ENCODE measurements around the gene MCFD2. TPM values are rescaled to one million over a fixed set of nuclear protein-coding genes. Genes with fewer than 3 reads are reported as not detected.
A peak's percentile ranks its signal among the peaks of the same experiment; 100 is the strongest.

Gene MCFD2
- total and polyA plus RNA-seq, 11 donors = 16.1 to 113 (median 63.4) TPM

DNA sequence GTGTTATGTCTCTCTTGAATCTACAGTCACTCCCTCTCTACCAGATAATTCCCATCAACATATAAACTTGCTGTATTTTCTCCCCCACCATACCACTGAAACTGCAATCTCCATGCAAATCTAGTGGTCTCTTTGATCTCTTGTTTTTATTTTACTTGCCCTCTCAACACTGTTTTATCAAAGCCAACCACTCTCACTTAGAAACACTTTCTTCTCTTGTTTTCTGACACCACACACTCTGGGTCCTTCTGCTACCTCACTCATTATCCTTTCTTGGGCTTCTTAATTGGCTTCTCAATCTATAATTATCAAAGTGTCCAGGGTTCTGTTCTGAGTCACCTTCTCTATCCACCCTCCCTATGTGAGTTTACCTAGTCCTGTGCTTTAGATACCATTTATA lies 2.0 kb upstream of the MCFD2 start:
- Histone ChIP-seq H3K4me3 (no peak overlapping the region), H3K36me3 (no peaks in the 10 kb centered on the region), H3K27ac (no peak overlapping the region), H3K9me3 (no peaks in the 10 kb centered on the region), H3K4me1 (peaks cover 0 to 48% (median 32%) of the 10 kb centered on the region in 12 donors), H3K27me3 (no peaks in the 10 kb centered on the region)
- intact Hi-C loops (cut with DNase I) = loop anchor here in 7 of 10 donors (2.0 to 10.0 kb wide), 4 partner anchors 405 to 410 kb away; no protein-coding TSS in a partner anchor
- ATAC-seq (no peak), DNase-seq (no peak)
- no peak for TF ChIP-seq POLR2A (IDR thresholded peaks at IDR 0.05)

DNA sequence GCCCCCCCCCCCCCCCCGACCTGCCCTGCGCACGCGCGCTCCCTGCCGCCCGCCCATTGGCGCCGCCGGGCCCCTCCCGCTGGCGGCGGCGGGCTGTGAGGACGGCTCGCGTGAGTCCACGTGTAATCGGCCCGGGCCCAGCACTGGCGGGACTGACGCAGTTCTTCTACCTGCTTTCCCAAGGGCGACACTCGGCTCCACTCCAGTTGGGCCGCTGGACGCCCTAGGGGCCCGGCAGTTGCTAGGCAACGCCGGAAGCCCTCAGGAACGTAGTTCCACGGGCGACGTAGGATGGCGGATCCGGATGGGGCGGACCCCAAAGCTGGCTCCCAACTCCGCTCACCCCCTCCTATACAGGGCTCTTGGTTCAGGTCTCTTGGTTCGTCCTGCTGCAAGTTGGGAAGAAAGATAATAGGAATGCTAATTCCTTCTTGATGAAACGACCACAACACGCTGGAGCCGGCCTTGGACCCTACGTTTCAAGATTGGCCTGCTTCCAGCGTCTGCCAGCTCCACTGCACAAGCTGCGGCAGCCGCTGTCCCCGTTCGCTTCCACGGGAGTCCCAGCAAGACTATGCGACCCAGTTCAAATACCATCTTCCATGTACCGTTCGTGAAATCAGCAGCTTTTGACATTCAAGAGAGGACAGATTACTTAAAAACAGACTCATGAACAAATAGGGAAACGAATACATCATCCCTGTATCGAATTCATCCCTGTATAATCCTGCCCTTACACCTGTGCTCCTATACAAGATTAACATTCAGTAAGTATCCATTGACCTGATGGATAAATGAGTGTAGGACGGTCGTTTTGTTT lies 415 bp upstream of the MCFD2 start:
- Histone ChIP-seq H3K4me3 (peak overlapping the region; percentile 78 to 100 (median 96)), H3K9me3 (no peaks in the 10 kb centered on the region), H3K4me1 (peaks cover 0 to 54% (median 32%) of the 10 kb centered on the region in 12 donors), H3K27me3 (no peaks in the 10 kb centered on the region), H3K36me3 (peaks cover 0 to 11% (median 4%) of the 10 kb centered on the region in 9 donors), H3K27ac (peak overlapping the region; percentile 67 to 99 (median 96))
- WGBS, 4 donors = 0 to 1% (median 0%) methylated on average over 34 to 55 of the region's 55 CpGs
- DNase-seq (peak; percentile 90 to 98 (median 94)), ATAC-seq (peak; percentile 91 to 96 (median 93))
- peak in 1 of 2 donors; percentile 67 for TF ChIP-seq POLR2A (IDR thresholded peaks at IDR 0.05)
- TF ChIP-seq, protein P1, sequence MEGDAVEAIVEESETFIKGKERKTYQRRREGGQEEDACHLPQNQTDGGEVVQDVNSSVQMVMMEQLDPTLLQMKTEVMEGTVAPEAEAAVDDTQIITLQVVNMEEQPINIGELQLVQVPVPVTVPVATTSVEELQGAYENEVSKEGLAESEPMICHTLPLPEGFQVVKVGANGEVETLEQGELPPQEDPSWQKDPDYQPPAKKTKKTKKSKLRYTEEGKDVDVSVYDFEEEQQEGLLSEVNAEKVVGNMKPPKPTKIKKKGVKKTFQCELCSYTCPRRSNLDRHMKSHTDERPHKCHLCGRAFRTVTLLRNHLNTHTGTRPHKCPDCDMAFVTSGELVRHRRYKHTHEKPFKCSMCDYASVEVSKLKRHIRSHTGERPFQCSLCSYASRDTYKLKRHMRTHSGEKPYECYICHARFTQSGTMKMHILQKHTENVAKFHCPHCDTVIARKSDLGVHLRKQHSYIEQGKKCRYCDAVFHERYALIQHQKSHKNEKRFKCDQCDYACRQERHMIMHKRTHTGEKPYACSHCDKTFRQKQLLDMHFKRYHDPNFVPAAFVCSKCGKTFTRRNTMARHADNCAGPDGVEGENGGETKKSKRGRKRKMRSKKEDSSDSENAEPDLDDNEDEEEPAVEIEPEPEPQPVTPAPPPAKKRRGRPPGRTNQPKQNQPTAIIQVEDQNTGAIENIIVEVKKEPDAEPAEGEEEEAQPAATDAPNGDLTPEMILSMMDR (IDR thresholded peaks at IDR 0.05) = no peak
- intact Hi-C loops (cut with DNase I) = loop anchor here in 5 of 10 donors (5.0 to 10.0 kb wide), 3 partner anchors 406 to 411 kb away; no protein-coding TSS in a partner anchor

DNA sequence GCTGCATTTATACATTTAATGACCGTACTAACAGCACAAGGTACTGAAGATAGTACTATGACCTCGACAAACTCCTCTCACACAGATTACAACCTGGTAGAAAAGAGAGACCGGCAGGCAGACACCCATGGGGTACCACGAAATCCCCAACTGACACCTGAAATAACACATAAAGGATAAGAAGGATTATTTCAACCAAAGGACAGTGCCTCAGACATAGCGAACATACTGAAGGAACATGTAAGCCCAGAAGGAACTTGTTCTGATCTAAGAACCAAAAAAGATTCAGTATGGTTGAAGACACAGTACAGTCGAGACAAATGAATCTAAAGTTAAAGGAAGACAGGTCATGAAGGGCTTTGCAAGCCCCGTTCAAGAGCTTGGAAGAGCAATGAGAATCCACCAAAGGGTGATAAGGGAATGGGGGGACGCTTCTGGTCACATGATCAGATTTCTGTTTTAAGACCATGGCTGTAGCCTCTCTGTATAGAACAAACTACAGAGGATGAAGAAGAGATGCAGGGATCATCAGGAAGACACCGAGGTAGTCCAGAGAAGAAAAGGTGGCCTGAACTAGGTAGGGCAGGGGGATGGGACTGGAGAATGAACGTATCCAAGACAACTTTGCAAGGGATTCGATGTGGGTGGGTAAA lies 902 bp downstream of the MCFD2 start:
- intact Hi-C loops (cut with DNase I) = loop anchor here in 5 of 10 donors (5.0 to 10.0 kb wide), 3 partner anchors 408 to 413 kb away; no protein-coding TSS in a partner anchor
- no peak for TF ChIP-seq POLR2A (IDR thresholded peaks at IDR 0.05)
- TF ChIP-seq, protein P1 (IDR thresholded peaks at IDR 0.05) = no peak
- Histone ChIP-seq H3K36me3 (peaks cover 0 to 23% (median 16%) of the 10 kb centered on the region in 9 donors), H3K27me3 (no peaks in the 10 kb centered on the region), H3K4me1 (peaks cover 0 to 61% (median 33%) of the 10 kb centered on the region in 12 donors), H3K27ac (peak overlapping the region in 11 of 12 donors; percentile 92 to 99 (median 97)), H3K4me3 (peak overlapping the region; percentile 78 to 100 (median 96)), H3K9me3 (no peaks in the 10 kb centered on the region)
- no peak for DNase-seq
- no peak for ATAC-seq
- WGBS, 4 donors = 28 to 35% (median 32%) methylated on average over 11 of the region's 11 CpGs

DNA sequence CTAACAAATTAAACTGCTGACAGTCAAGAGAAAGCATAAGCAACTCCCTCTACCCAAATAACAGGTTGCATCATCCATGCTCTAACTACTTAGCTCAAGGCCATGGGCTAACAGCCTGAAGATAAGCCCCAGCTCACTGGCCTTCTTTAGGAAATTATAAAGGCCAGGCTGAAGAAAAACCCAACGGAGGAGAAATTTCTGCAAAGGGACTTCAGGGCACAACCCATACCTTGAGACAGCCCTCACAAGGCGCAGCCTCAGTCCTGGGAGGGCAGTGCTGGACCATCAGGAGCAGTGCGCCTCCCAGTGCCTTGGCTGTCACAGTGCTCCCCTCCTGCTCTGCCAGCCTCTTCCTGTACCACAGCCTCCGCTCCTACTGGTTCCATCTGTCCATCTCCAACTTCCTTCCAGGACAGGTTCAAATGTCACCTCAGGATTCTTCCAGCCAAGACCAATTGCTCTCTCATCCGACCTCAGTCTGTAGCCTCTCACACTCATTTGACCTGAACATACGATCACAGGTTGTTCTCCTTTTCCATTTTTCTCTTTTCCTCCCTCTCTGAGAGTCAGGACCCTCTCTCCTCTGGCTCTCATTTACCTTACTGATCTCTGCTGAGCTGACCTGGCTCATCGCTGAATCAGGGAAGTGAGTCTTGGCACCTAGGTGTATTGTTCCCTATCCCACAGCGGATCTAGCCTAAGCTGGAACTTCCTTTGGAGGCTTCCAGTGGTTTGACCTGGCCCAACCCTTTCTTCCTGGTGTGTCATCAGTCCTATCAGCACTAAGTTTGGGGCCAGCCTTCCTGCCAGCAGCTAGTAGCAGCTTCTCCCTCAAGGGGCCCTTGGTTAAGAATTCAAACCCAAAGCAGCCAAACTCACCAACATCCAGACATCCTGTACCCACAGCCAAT lies 1.9 kb downstream of the MCFD2 start:
- WGBS, 4 donors = 78 to 82% (median 81%) methylated on average over 8 of the region's 8 CpGs
- no peaks in the 10 kb centered on the region for H3K9me3 ChIP-seq
- no peak for TF ChIP-seq POLR2A (IDR thresholded peaks at IDR 0.05)
- TF ChIP-seq, protein P1 (IDR thresholded peaks at IDR 0.05) = no peak
- peak overlapping the region in 7 of 12 donors; percentile 1 to 99 (median 97) for H3K27ac ChIP-seq
- intact Hi-C loops (cut with DNase I) = loop anchor here in 1 of 10 donors (10.0 kb wide), 1 partner anchor 411 kb away; no protein-coding TSS in a partner anchor
- peaks cover 0 to 33% (median 26%) of the 10 kb centered on the region in 9 donors for H3K36me3 ChIP-seq
- peak overlapping the region in 9 of 12 donors; percentile 83 to 99 (median 97) for H3K4me3 ChIP-seq
- peaks cover 0 to 71% (median 38%) of the 10 kb centered on the region in 12 donors for H3K4me1 ChIP-seq
- H3K27me3 ChIP-seq = no peaks in the 10 kb centered on the region
- DNase-seq (peak in 1 of 5 donors; percentile 40), ATAC-seq (no peak)

Data from heart left ventricle (tissue), 16 donors.